CD4-positive, alpha-beta T cell treated with Interleukin-21 for 1 hour (primary cell): ENCODE results near the gene RPUSD3.

ENCODE experiments used
- DNase-seq: peaks from one replicate; pipeline ENCODE4 v3.0.0-alpha.2; 2020

Gene RPUSD3

DNA sequence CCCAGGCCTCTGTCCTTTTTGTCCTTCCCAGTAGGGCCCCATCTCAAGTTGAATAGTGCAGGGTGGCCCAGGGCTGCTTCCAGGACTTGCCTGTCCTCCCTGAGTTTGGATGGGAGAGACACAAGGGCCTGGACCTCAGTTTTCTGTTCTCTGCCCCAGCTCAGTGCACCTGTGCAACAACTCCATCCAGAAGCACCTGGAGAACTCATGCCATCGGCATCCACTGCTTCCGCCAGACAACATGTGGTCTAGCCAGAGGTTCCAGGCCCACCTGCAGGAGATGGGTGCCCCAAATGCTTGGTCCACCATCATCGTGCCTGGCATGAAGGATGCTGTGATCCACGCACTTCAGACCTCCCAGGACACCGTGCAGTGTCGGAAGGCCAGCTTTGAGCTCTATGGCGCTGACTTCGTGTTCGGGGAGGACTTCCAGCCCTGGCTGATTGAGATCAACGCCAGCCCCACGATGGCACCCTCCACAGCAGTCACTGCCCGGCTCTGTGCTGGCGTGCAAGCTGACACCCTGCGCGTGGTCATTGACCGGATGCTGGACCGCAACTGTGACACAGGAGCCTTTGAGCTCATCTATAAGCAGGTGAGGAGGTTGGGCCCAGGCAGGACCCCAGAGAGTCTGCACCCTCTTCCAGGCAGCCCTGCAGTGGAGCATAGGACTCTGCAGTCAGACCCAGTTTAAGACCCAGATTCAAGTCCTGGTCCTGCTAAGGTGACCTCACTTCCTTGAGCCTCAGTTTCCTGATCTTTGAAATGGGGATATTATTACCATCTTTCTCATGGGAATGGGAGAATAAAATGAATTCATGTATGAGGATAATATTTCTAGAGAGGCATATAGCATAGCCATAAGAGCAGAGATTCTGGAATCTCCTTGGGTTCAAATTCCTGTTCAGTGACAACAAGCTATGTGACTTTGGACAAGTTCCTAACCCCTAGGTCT, 14.7 kb downstream of the RPUSD3 start:
- no peak for DNase-seq

DNA sequence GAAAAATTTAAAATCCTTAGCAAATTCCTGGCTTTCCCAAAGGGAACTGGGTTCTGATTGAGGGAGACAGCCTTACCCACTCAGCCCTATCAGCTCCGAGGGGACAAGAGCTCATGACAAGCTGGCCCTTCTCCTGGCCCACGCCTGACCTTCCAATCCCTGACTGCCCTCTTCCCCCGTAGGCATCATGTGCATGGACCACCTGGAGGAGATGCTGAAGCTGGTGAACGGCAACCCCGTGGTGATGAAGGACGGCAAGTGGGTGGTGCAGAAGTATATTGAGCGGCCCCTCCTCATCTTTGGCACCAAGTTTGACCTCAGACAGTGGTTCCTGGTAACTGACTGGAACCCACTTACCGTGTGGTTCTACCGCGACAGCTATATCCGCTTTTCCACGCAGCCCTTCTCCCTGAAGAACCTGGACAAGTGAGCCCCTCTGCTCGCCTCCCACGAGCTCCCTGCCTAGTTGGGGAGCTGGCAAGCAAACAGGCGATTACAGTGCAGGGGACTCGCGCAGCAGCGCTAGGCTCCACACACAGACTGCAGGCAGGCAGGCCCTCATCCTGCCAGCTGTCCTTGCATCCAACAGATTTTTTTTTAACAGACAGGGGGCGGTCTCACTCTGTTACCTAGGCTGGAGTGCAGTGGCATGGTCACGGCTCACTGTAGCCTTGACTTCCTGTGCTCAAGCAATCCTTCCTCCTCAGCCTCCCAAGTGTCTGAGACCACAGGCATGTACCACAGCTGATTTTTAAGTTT, 16.8 kb downstream of the RPUSD3 start:
- DNase-seq = peak; percentile 32

DNA sequence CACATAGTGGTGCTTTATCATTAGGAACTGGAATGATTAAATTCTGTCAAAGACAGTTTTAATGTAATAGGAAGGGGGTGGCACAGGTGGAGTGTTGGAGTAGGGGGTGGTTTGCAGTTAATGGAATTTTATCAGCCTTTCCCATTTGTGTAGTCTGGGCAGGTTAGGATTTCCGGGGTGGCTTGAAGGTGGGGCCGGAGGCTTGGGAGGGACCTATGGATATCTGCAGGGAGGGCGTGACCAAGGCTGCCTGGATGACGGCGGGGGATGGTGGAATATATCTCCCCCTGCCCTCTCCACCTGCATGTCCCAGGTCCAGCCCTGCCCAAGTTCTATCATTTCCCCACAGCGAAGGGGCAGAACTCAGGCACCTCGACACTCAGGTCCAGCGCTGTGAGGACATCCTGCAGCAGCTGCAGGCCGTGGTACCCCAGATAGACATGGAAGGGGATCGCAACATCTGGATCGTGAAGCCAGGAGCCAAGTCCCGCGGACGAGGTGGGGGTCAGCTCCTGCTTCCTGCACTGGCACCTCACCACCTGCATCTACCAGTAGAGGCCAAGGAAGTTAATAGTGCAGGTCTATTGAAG, 18.3 kb downstream of the RPUSD3 start:
- no peak for DNase-seq

DNA sequence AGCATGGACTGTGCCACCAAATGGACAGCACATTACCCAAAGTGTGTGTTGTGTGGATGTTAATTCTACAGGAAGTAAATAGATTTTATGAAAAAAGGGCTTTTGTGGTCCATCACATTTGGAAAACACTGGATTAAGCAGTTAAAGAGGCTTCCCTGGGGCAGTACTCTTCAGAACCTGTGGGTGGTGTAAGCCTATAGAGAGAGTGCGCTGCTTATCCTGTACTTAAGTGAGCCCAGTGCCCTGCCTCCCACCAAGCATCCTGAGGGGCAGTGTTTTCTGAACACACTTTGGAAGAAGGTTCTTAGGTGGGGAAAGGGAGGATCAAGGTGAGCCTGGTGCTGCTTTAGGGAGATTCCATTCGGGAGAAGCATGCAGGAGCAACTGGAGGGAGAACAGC, 22.9 kb downstream of the RPUSD3 start:
- no peak for DNase-seq

DNA sequence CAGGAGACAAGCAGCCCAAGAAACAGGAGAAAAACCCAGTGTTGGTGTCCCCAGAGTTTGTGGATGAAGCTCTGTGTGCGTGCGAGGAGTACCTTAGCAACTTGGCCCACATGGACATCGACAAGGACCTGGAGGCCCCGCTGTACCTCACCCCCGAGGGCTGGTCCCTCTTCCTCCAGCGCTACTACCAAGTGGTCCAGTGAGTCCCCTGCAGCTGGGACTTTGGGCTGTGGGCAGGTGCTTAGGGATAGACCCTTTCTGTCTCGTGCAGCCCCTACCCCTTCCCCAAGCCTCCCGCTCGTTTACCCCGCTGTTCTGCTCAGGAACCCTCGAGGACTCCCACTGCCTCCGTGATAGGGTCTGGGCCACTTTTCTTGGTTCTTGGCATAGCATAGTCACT, 23.3 kb downstream of the RPUSD3 start:
- no peak for DNase-seq

DNA sequence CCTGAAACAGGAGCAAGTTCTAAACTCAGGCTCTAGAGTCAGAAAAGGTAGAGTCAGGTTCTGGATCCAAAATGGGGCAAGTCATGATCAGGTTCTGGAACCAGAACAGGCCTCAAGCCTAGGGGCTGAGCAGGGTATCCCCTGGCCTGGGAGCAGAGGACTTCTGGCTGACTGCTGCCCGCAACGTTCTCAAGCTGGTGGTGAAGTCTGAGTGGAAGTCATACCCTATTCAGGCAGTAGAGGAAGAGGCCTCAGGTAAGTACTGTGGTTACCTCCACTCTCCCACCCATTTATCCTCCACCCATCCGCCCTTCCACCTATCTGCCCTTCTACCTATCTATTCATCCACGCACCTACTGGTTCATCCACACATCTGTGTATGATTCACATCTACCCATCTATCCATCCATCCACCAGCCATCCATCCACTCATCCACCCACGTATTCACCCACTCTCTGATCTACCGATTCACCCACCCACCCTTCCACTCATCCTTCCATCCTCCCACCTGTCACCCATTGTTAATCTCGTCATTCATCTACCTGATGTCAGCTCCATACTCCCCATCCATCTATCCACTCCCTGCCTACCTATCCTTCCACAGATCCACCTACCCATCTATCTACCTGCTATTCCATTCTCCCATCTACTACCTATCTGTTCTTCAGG, 25.0 kb downstream of the RPUSD3 start:
- DNase-seq = no peak

DNA sequence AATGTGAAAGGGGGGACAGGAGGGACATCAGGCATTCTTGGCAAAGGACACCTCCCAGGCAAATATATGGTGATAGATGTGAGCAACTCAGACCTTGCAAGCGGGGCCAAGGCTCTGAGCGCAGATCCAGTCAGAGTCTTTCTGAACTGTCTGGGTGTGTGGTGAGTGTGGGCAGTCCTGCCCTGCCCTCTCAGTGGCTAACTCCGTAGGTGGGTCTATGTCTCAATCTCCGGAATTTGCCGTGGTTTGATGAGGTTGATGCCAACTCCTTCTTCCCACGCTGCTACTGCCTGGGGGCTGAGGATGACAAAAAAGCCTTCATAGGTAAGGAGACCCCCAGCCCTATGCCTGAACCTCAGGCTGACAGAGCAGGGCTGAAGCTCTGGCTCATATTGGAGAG, 26.4 kb downstream of the RPUSD3 start:
- no peak for DNase-seq

DNA sequence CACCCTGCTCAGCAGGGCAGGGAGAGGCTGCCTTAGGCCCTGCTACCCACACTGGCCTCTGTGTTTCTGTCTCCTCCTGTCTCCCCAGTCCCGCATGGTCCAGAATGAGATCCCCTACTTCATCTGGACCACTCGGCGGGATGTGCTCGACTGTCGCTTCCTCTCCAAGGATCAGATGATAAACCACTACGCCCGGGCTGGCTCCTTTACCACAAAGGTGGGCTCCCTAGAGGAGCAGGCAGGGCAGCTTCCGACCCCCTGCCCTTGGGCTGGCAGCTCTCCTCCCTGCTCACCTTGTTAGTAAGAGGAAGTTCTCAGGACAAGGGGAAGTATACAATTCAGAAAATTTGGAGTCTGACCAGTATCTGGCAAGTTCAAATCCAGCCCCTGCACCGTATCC, 27.8 kb downstream of the RPUSD3 start:
- DNase-seq = no peak

DNA sequence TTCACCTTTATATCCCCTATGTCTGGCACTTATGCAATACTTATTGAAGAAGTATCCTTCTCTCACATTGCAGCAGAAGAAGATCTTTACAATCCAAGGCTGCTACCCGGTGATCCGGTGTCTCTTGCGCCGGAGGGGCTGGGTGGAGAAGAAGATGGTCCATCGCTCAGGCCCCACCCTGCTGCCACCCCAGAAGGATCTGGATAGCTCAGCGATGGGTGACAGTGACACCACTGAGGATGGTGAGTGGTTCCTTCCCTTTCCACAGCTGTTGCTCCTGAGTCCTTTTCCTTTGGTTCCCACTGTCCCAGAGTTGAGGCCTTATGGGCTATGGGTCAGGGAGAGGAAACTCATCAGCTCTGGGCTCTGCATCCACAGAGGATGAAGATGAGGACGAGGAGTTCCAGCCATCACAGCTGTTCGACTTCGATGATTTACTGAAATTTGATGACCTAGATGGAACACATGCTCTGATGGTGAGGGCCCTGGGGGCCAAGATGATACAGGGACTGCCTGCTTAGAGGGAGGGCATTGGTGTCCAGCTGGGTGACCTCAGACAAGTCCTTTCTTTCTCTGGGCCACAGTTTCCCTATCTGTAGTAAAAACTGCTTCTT, 30.8 kb downstream of the RPUSD3 start:
- DNase-seq = no peak

DNA sequence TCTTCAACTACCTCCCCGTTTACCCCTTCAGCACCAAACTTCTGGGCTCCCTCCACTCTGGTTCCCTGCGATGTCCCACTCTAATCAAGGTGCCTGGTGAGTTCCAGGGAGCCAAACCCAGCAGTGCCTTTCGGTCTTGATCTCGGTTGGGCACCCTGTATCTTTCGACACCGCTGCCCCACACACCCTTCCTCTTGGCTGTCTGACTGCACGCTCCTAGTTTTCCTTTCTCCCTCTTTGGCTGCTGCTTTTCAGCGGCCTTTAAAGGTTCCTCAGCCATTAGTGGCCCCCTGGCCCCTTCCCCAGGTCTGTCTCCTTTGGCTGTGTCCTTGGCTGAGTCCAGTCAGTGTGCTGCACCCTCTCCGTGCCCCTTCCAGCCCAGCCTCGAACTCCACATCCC, 33.0 kb downstream of the RPUSD3 start:
- DNase-seq = no peak

DNA sequence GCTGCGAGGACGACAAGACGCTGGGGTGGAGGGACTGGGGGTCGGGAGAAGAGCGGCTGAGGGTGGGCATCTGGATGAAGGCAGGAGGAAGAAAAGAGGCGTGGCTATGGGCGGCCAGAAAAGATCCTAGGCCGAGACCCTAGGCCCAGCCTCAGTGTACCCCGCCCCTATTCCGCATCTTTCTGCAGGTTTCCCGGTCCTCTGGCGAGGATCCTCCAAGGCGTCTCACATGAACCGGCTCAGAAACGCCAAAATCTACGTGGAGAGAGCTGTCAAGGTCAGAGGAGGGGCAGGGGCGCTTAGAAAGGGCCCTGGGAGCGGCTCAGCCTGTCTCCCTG, 33.4 kb downstream of the RPUSD3 start:
- no peak for DNase-seq

DNA sequence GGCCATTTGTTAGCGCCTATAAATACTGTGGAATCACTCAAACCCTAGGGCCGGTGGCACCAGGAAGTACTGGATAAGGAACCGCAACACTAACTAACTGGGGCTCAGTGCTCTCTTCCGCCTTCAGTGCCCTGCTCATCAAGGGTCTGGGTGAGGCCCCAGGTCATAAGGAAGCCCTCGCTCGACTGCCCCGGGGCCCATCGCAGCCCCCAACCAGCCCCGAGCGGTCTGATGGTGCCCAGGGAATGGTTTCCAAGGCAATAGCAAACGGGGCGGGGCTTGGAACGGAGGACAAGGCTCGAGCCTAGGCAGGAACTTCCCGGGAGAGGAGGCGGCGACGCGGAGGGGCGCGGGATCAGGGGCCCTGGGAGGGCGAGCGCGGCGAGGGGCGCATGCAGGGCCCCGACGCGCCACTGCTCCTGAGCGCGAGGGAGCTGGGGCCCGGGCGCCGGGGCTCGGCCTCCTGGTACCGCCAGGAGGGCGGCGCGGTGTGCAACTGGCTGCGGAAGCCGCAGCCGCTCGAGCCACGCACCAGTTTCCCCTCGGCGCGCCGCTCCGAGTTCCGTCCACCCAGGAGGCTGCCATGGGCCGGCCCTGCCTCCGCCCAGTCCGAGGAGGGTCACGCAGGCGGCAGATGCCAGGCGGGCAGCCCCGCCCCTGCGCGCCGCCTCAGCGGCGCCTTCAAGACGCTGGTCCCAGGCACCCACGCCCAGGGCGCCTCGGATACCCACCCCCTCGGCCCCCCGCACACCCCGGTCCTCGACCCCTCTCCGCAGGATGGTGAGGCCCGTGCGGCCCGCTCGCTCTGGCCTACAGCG, 34.0 kb downstream of the RPUSD3 start, which contains the start of gene TTLL3:
Gene TTLL3 (plus strand): TSS at position 648 of the 818 bp plus-strand sequence. CDS start 400 bp downstream, outside the sequence.
- DNase-seq = peak; percentile 43

DNA sequence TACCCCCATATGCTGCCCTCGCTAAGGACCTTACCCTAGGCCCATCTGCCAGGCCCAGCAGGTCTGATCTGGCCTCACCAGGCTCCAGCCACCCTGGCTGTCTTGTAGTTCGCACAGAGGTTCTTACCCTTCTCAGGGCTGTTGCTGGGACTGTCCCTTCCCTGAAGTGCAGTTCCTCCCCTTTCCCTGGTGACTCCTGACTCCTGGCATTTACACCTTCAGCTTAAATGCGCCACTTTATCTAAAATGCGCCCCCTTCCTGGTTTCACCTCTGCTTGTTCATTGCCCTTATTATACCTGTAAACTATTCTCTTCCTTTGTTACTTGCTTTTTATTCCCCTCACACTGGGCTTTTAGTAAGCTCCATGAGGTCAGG, 34.6 kb downstream of the RPUSD3 start:
- DNase-seq = peak; percentile 13

DNA sequence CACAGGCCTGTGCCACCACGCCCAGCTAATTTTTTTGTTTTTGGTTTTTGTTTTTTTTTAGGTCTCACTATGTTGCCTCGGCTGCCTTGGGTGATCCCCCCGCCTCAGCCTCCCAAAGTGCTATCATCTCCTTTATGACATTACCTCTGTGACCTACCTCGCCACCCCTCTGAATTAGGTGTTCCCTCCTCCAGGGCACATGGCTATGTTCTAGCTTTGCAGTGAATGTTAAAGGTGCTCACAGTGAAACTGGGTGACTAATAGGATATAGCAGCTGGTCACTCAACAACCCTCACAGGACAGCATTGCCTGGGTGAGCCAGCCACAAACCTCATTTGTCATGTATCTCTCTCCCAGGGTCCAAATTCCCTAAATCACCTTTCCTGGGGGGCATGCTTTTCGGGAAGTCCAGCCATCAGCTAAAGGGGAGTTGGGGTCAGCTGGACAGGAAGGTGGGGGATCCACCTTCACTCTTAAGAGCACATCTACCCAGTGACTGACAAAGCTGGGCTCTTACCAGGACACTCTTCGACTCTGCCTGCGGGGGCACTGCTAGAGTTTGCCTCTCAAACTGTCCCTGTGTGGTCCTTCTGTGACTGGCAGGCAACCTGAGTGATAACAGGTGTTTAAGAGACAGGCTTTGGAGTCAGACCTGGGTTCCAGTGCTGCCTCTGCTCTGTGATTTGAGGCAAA, 35.3 kb downstream of the RPUSD3 start:
- DNase-seq = peak; percentile 61

DNA sequence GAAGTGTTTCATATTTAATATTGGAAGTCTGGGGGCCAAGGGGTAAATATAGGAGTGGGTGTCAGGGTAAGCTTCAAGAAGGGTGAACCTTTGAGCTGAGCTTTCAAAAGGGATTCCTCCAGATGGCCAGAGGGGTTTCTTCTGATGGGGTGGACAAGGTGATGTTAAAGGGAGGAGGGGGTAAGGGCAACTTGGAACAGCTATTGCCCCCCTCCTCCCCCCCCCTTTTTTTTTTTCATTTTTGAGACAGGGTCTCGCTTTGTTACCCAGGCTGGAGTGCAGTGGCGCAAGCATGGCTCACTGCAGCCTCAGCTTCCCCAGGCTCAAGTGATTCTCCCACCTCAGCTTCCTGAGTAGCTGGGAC, 35.8 kb downstream of the RPUSD3 start:
- no peak for DNase-seq

DNA sequence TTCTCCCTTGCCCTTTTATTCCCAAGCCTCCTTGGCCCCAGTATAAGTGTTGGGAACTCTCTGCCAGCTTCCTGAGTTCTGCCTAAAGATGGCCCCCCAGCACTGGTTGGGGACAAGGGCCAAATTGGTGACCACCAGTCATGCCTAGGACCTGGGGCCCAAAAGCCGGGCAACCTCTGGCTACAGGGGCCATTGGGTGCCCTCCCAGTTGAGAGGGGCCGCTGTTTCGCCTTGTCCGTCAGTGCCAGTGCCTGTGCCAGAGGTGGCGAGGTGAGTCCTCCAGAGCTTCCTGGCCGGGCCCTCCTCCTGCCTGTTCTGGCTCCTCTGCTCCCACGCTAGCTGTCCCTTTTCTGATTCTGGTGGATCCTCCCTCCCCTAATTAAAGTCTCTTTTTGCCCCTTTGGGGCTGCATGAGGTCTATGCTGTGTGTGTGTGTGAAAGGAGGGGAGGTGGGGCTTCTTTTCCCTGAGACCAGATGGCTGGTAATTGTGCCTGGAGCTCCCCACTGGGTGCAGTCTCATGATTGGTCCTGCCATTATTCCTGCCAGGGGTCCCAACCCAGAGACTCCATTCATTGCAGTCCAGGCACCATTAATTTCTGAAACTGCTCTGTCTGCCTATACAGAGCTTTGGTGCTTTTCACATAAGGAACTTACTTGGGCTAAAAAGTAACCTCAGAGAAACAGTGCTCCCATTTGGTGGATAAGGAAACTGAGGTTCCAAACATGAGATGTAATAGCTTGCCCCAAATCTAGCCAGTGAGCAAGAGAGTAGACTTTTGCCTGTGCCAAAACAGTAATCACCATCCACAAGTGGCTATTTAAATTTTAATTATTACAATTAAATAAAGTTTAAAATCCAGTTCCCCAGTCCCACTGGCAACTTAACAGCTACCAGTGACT, 36.9 kb downstream of the RPUSD3 start:
- DNase-seq = no peak

DNA sequence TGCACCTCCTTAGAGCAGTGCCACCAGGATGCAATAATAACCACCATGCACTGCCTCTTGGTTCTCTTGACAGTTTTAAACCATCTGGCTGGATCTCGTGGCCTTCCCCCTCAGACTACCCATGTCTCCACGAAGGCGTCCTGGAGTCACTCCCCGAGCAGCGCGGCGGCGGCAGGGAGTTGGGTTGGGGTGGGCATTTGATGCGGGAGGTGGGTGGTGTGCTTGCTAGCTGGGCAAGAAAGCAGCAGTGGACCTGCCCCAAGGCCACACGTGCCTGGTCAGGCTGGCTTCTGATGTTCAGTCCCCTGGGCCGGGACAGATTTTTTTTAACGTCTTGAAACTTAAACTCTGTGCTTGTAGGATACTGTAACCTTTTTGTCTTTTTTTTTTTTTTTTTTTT, 37.7 kb downstream of the RPUSD3 start:
- no peak for DNase-seq

DNA sequence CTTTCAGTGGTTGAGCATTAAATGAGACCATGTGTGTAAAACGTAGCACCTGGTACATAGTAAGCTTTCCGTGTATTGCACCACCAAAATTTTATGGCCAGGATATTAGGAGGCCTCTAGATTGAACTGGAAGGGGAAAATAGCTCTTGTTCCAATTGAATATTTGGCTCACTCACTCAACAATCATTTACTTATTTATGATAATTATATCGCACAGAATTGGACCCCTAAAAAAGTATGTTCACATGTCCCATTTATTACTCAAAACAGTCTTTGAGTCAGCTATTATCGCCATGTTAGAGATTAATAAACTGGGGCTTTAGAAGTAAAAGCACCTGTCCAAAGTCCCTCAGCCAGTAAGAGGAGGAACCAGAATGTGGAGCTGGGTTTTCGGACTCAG, 38.8 kb downstream of the RPUSD3 start:
- DNase-seq = no peak

DNA sequence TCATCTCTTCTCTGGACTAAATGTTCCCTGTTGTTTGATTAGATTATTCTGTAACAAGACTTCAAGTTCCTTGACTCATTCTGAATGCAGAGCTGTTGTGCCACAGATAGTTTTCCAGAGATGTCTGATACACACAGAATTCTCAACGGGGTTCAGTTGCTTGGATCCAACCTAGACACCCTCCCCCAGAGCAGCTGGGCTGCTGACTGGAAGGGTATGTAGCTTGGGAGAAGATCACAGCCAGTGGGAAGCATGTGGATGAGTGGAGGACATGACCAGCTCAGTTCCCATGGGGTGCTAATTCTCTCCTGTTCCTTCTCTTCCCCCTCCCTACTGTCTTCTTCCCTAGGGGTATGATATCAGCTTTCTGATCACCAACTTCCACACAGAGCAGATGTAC, 40.3 kb downstream of the RPUSD3 start:
- no peak for DNase-seq

DNA sequence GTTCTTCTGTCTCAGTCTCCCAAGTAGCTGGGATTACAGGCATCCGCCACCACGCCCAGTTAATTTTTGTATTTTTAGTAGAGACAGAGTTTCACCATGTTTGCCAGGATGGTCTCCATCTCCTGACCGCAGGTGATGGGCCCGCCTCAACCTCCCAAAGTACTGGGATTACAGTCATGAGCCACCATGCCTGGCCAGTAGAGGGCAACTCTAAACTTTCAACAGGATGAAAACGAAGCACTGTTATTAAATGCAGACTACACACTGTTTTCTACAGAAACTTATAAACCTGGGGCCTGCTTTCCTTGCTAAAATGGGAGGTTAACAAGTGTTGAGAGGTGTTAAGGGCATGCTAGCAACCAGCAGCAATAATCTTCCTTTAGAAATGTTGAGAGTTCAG, 43.3 kb downstream of the RPUSD3 start:
- DNase-seq = no peak
